ENCODE data around the gene CCDC183.
A peak's percentile ranks its signal among the peaks of the same experiment; 100 is the strongest.
"Not testable (repeated sequence)": the region's sequence is repeated elsewhere in the genome, so short reads cannot be mapped to it uniquely, and the experiment has no call there.

Gene CCDC183

GRCh38 chr9:136775191-136775590 is 20.9 kb upstream of the CCDC183 start:
- DNase-seq (ENCODE audit: insufficient read length, low spot score) (no peak), FAIRE-seq (no peak)
- TF ChIP-seq, protein P1, sequence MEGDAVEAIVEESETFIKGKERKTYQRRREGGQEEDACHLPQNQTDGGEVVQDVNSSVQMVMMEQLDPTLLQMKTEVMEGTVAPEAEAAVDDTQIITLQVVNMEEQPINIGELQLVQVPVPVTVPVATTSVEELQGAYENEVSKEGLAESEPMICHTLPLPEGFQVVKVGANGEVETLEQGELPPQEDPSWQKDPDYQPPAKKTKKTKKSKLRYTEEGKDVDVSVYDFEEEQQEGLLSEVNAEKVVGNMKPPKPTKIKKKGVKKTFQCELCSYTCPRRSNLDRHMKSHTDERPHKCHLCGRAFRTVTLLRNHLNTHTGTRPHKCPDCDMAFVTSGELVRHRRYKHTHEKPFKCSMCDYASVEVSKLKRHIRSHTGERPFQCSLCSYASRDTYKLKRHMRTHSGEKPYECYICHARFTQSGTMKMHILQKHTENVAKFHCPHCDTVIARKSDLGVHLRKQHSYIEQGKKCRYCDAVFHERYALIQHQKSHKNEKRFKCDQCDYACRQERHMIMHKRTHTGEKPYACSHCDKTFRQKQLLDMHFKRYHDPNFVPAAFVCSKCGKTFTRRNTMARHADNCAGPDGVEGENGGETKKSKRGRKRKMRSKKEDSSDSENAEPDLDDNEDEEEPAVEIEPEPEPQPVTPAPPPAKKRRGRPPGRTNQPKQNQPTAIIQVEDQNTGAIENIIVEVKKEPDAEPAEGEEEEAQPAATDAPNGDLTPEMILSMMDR (IDR thresholded peaks at IDR 0.05; ENCODE audit: insufficient read depth, missing control alignments): no peak

- DNase-seq (ENCODE audit: insufficient read length, low spot score): no peak
- FAIRE-seq: no peak
- TF ChIP-seq, protein P1 (IDR thresholded peaks at IDR 0.05; ENCODE audit: insufficient read depth, missing control alignments): no peak
Observed at GRCh38 chr9:136776947-136777346, 19.2 kb upstream of the CCDC183 start.

- no peak for DNase-seq (ENCODE audit: insufficient read length, low spot score)
- FAIRE-seq: no peak
- TF ChIP-seq, protein P1 (IDR thresholded peaks at IDR 0.05; ENCODE audit: insufficient read depth, missing control alignments): no peak
Observed at GRCh38 chr9:136777359-136777758, 18.8 kb upstream of the CCDC183 start.

GRCh38 chr9:136779808-136780207 is 16.3 kb upstream of the CCDC183 start:
- FAIRE-seq: no peak
- TF ChIP-seq, protein P1 (IDR thresholded peaks at IDR 0.05; ENCODE audit: insufficient read depth, missing control alignments): no peak
- DNase-seq (ENCODE audit: insufficient read length, low spot score): no peak

DNA sequence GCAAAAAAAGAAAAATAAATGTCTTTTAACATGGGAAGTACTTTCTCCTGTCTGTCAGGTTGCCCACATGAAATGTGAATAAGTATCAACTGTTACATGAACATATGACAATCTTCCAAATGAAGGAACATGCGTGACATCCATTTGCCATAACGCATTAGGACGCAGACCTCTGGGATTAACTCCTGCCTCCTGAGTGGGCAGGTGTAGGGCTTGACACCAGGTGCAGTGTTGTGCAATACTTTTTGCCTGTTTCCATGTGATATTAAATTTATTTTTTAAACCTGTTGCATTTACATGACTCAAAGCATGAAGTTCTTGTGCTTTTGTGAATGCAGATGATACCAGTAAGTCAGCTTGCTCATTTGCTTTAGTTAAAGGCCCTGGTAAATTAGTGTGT is 13.7 kb upstream of the CCDC183 start:
- TF ChIP-seq, protein P1 (IDR thresholded peaks at IDR 0.05; ENCODE audit: insufficient read depth, missing control alignments): no peak
- DNase-seq (ENCODE audit: insufficient read length, low spot score) (no peak), FAIRE-seq (no peak)

- FAIRE-seq (no peak), DNase-seq (ENCODE audit: insufficient read length, low spot score) (no peak)
- TF ChIP-seq, protein P1 (IDR thresholded peaks at IDR 0.05; ENCODE audit: insufficient read depth, missing control alignments): peak; percentile 41
Observed at GRCh38 chr9:136784249-136784996, 11.7 kb upstream of the CCDC183 start.

- TF ChIP-seq, protein P1 (IDR thresholded peaks at IDR 0.05; ENCODE audit: insufficient read depth, missing control alignments): no peak
- FAIRE-seq (no peak), DNase-seq (ENCODE audit: insufficient read length, low spot score) (no peak)
Observed at GRCh38 chr9:136784997-136785361, 11.2 kb upstream of the CCDC183 start.

GRCh38 chr9:136785565-136786355 is 10.4 kb upstream of the CCDC183 start:
- not testable (repeated sequence) for DNase-seq (ENCODE audit: insufficient read length, low spot score); FAIRE-seq
